ENCODE data around the gene NOC2L.

Gene NOC2L

GRCh38 chr1:960363-961131 is 1.5 kb upstream of the NOC2L start, which contains the start of gene KLHL17:
Gene KLHL17, plus strand, starts transcription at chr1:960584. Its CDS starts 110 bp downstream, at chr1:960694.
- H3K4me3 ChIP-seq (ENCODE audit: insufficient read depth, low read depth, low read length, poor library complexity, severe bottlenecking) = peak within 1 kb of the TSS; percentile 95
- H3K27ac ChIP-seq (ENCODE audit: insufficient read depth, low read length, poor library complexity, severe bottlenecking) = peak within 1 kb of the TSS; percentile 20
- H3K4me1 ChIP-seq (ENCODE audit: control insufficient read depth, insufficient read depth, low read length, poor library complexity, severe bottlenecking) = peaks cover 33% of the 10 kb centered on the region
- no peaks in the 10 kb centered on the region for H3K9me3 ChIP-seq (ENCODE audit: control insufficient read depth, low read length)
- peak; percentile 54 to 65 (median 64) for DNase-seq
- no peaks in the 10 kb centered on the region for H3K27me3 ChIP-seq (replicated peaks; ENCODE audit: control insufficient read depth, insufficient read depth, low read length, poor library complexity, severe bottlenecking)
- peaks cover 18% of the 10 kb centered on the region for H3K36me3 ChIP-seq (ENCODE audit: control insufficient read depth, insufficient read depth, low read length)

DNA sequence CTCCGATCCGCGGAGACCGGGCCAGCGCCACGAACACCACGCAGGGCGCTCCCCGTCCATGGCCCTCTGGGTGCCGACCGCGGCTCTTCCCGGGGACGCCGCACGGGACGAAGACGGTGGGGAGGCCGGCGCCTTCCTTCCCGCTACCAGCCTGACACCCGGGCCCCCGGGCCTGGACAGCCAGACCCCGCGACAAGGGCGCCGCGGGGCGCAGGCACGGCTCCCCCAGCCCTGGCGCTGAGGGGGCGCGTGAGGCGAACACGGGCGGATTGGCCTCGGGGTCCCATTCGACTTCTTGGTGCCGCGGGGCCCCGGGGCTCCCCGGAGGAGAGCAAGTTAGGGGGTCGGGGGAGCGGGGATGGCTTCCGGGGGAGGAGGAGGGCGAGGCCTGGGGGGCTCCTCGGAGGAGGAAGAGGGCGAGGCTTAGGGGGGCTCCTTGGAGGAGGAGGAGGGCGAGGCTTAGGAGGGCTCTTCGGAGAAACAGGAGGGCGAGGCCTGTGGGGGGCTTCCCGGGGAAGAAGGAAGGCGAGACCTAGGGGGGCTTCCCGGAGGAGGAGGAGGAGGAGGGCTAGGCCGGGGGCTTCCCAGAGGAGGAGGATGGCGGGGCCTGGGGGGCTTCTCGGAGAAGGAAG is 791 bp upstream of the NOC2L start:
- Histone ChIP-seq H3K4me1 (ENCODE audit: control insufficient read depth, insufficient read depth, low read length, poor library complexity, severe bottlenecking) (peaks cover 33% of the 10 kb centered on the region), H3K9me3 (ENCODE audit: control insufficient read depth, low read length) (no peaks in the 10 kb centered on the region), H3K4me3 (ENCODE audit: insufficient read depth, low read depth, low read length, poor library complexity, severe bottlenecking) (peak overlapping the region; percentile 95), H3K27ac (ENCODE audit: insufficient read depth, low read length, poor library complexity, severe bottlenecking) (peak overlapping the region; percentile 20), H3K36me3 (ENCODE audit: control insufficient read depth, insufficient read depth, low read length) (peaks cover 25% of the 10 kb centered on the region), H3K27me3 (replicated peaks; ENCODE audit: control insufficient read depth, insufficient read depth, low read length, poor library complexity, severe bottlenecking) (no peaks in the 10 kb centered on the region)
- DNase-seq = no peak

GRCh38 chr1:956636-957035 is 2.4 kb downstream of the NOC2L start:
- no peaks in the 10 kb centered on the region for H3K9me3 ChIP-seq (ENCODE audit: control insufficient read depth, low read length)
- no peak overlapping the region for H3K27ac ChIP-seq (ENCODE audit: insufficient read depth, low read length, poor library complexity, severe bottlenecking)
- H3K36me3 ChIP-seq (ENCODE audit: control insufficient read depth, insufficient read depth, low read length) = peaks cover 54% of the 10 kb centered on the region
- no peak for DNase-seq
- peaks cover 33% of the 10 kb centered on the region for H3K4me1 ChIP-seq (ENCODE audit: control insufficient read depth, insufficient read depth, low read length, poor library complexity, severe bottlenecking)
- no peaks in the 10 kb centered on the region for H3K27me3 ChIP-seq (replicated peaks; ENCODE audit: control insufficient read depth, insufficient read depth, low read length, poor library complexity, severe bottlenecking)
- no peak overlapping the region for H3K4me3 ChIP-seq (ENCODE audit: insufficient read depth, low read depth, low read length, poor library complexity, severe bottlenecking)

DNA sequence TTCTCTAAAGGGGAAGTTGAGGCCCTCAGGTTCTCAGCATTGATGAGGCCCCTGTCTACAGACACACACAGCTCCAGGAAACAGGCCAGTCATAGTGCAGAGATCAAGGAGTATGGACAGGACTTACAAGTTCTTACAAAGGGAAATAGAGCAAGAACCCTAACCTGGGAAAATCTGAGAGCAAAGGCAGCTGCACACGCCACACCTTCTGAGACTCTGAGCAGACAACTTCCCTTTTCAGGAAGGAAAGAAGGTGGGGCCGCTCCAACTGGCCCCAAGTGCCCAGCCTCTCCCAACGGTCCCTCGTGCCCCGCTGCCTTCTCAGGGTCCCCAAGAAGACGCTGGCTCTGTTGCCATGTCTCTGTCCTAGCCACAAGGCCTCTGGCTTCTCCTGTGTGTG is 3.6 kb downstream of the NOC2L start:
- no peak for DNase-seq
- no peak overlapping the region for H3K27ac ChIP-seq (ENCODE audit: insufficient read depth, low read length, poor library complexity, severe bottlenecking)
- H3K4me1 ChIP-seq (ENCODE audit: control insufficient read depth, insufficient read depth, low read length, poor library complexity, severe bottlenecking) = peaks cover 28% of the 10 kb centered on the region
- peaks cover 65% of the 10 kb centered on the region for H3K36me3 ChIP-seq (ENCODE audit: control insufficient read depth, insufficient read depth, low read length)
- H3K27me3 ChIP-seq (replicated peaks; ENCODE audit: control insufficient read depth, insufficient read depth, low read length, poor library complexity, severe bottlenecking) = no peaks in the 10 kb centered on the region
- no peak overlapping the region for H3K4me3 ChIP-seq (ENCODE audit: insufficient read depth, low read depth, low read length, poor library complexity, severe bottlenecking)
- no peaks in the 10 kb centered on the region for H3K9me3 ChIP-seq (ENCODE audit: control insufficient read depth, low read length)

DNA sequence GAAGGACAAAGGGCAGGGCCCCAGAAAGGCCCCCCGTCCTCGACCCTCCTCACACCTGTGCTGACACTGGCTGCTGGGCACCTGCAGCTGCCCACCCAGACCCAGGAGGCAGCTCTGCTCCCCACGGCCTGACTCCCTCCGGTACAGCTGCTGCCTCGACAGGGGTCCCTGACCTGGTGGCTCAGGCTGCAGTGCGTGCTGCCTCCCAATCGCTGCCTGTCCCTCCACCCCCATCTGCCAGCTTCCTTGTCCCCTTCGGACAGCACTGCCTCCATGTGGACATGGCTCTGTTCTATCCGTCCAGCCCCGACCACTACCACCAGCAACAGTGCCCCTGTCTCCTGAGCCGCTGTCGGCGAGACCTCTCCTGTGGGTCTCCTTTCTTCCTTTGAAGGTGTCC is 4.1 kb downstream of the NOC2L start:
- Histone ChIP-seq H3K4me1 (ENCODE audit: control insufficient read depth, insufficient read depth, low read length, poor library complexity, severe bottlenecking) (peaks cover 24% of the 10 kb centered on the region), H3K27ac (ENCODE audit: insufficient read depth, low read length, poor library complexity, severe bottlenecking) (no peak overlapping the region), H3K27me3 (replicated peaks; ENCODE audit: control insufficient read depth, insufficient read depth, low read length, poor library complexity, severe bottlenecking) (no peaks in the 10 kb centered on the region), H3K4me3 (ENCODE audit: insufficient read depth, low read depth, low read length, poor library complexity, severe bottlenecking) (no peak overlapping the region), H3K9me3 (ENCODE audit: control insufficient read depth, low read length) (no peaks in the 10 kb centered on the region), H3K36me3 (ENCODE audit: control insufficient read depth, insufficient read depth, low read length) (peaks cover 71% of the 10 kb centered on the region)
- no peak for DNase-seq

DNA sequence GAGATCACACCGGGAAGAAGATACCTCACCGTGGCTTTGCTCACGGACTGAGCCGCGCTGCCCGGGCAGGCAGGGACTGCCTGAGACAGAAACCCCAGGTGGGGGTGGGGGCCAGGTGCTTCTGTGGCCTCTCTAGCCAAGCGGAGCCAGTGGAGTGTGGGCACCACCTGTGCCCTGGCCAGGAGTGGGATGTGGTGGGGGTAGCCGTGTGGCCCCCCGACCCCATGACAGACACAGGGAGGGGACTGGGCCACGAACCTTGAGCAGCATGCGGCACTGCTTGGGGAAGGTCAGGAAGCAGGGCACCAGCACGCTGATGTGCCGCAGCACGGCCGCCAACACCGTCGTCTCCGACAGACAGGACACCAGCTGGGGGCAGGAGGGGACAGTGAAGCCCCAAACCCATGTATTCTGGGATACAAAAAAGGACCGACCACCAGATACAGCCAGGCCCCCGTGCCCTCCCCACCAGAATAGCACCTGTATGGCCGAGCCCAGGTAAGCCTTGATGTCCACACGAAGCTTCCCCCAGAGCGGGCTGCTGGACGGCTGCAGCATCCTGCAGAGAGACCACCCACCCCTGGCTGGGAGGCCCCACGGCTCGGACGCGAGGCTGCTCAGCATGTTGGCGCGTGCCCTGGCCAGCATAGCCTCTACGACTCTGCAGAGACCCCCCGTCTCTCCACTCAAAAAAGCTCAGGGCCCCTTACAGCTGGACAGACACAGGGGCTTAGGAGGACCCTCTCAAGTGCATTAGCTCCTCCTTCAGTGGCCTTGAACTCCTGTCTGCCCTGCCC is 5.3 kb downstream of the NOC2L start:
- Histone ChIP-seq H3K4me3 (ENCODE audit: insufficient read depth, low read depth, low read length, poor library complexity, severe bottlenecking) (no peak overlapping the region), H3K36me3 (ENCODE audit: control insufficient read depth, insufficient read depth, low read length) (peaks cover 83% of the 10 kb centered on the region), H3K27ac (ENCODE audit: insufficient read depth, low read length, poor library complexity, severe bottlenecking) (no peak overlapping the region), H3K9me3 (ENCODE audit: control insufficient read depth, low read length) (no peaks in the 10 kb centered on the region), H3K27me3 (replicated peaks; ENCODE audit: control insufficient read depth, insufficient read depth, low read length, poor library complexity, severe bottlenecking) (no peaks in the 10 kb centered on the region), H3K4me1 (ENCODE audit: control insufficient read depth, insufficient read depth, low read length, poor library complexity, severe bottlenecking) (peaks cover 16% of the 10 kb centered on the region)
- DNase-seq = no peak

GRCh38 chr1:952603-953002 is 6.5 kb downstream of the NOC2L start:
- Histone ChIP-seq H3K4me3 (ENCODE audit: insufficient read depth, low read depth, low read length, poor library complexity, severe bottlenecking) (no peak overlapping the region), H3K27ac (ENCODE audit: insufficient read depth, low read length, poor library complexity, severe bottlenecking) (no peak overlapping the region), H3K27me3 (replicated peaks; ENCODE audit: control insufficient read depth, insufficient read depth, low read length, poor library complexity, severe bottlenecking) (no peaks in the 10 kb centered on the region), H3K9me3 (ENCODE audit: control insufficient read depth, low read length) (no peaks in the 10 kb centered on the region), H3K4me1 (ENCODE audit: control insufficient read depth, insufficient read depth, low read length, poor library complexity, severe bottlenecking) (peaks cover 5% of the 10 kb centered on the region), H3K36me3 (ENCODE audit: control insufficient read depth, insufficient read depth, low read length) (peaks cover 93% of the 10 kb centered on the region)
- no peak for DNase-seq

GRCh38 chr1:952201-952600 is 6.9 kb downstream of the NOC2L start:
- Histone ChIP-seq H3K27me3 (replicated peaks; ENCODE audit: control insufficient read depth, insufficient read depth, low read length, poor library complexity, severe bottlenecking) (no peaks in the 10 kb centered on the region), H3K4me3 (ENCODE audit: insufficient read depth, low read depth, low read length, poor library complexity, severe bottlenecking) (no peak overlapping the region), H3K36me3 (ENCODE audit: control insufficient read depth, insufficient read depth, low read length) (peaks cover 97% of the 10 kb centered on the region), H3K4me1 (ENCODE audit: control insufficient read depth, insufficient read depth, low read length, poor library complexity, severe bottlenecking) (peaks cover 1% of the 10 kb centered on the region), H3K27ac (ENCODE audit: insufficient read depth, low read length, poor library complexity, severe bottlenecking) (no peak overlapping the region), H3K9me3 (ENCODE audit: control insufficient read depth, low read length) (no peaks in the 10 kb centered on the region)
- no peak for DNase-seq

DNA sequence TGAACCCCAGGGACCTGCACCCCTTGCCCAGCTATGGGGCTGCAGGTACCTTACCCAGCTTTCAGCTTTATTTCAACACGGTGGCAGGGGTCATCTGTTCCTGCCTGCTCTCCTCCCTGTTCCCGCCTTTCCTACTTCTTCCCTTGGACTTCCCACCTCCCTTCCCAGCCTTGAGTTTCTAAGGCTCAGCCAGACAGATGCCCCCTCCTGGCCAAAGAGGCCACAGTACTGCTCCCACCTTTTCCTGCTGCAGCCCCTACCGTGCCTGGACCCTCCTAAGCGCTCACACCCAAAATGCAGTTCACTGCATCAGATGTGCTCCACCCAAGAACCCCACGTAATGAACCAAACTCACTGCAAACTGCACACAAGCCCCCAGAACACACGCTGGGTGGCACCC is 7.7 kb downstream of the NOC2L start:
- Histone ChIP-seq H3K4me1 (ENCODE audit: control insufficient read depth, insufficient read depth, low read length, poor library complexity, severe bottlenecking) (no peaks in the 10 kb centered on the region), H3K27me3 (replicated peaks; ENCODE audit: control insufficient read depth, insufficient read depth, low read length, poor library complexity, severe bottlenecking) (no peaks in the 10 kb centered on the region), H3K9me3 (ENCODE audit: control insufficient read depth, low read length) (no peaks in the 10 kb centered on the region), H3K36me3 (ENCODE audit: control insufficient read depth, insufficient read depth, low read length) (peaks cover 94% of the 10 kb centered on the region), H3K4me3 (ENCODE audit: insufficient read depth, low read depth, low read length, poor library complexity, severe bottlenecking) (no peak overlapping the region), H3K27ac (ENCODE audit: insufficient read depth, low read length, poor library complexity, severe bottlenecking) (no peak overlapping the region)
- no peak for DNase-seq

- H3K4me1 ChIP-seq (ENCODE audit: control insufficient read depth, insufficient read depth, low read length, poor library complexity, severe bottlenecking) = no peaks in the 10 kb centered on the region
- peaks cover 93% of the 10 kb centered on the region for H3K36me3 ChIP-seq (ENCODE audit: control insufficient read depth, insufficient read depth, low read length)
- DNase-seq = no peak
- H3K9me3 ChIP-seq (ENCODE audit: control insufficient read depth, low read length) = no peaks in the 10 kb centered on the region
- no peaks in the 10 kb centered on the region for H3K27me3 ChIP-seq (replicated peaks; ENCODE audit: control insufficient read depth, insufficient read depth, low read length, poor library complexity, severe bottlenecking)
- H3K27ac ChIP-seq (ENCODE audit: insufficient read depth, low read length, poor library complexity, severe bottlenecking) = no peak overlapping the region
- H3K4me3 ChIP-seq (ENCODE audit: insufficient read depth, low read depth, low read length, poor library complexity, severe bottlenecking) = no peak overlapping the region
These were observed 8.2 kb downstream of the NOC2L start for GRCh38 chr1:950881-951280.

Measured in effector memory CD4-positive, alpha-beta T cell (primary cell).